M059J (cell line): ENCODE results near the gene RPH3AL. TPM values are rescaled to one million over a fixed set of nuclear protein-coding genes. Genes with fewer than 3 reads are reported as not detected.

Experiments
- DNase-seq: peaks from one replicate; pipeline ENCODE4 v3.0.0-alpha.2; 2012; ENCODE audit warnings: low read depth
- total RNA-seq: library from RNA; depleted of rRNA; stranded (reverse); fragments of >200 nt; shearing (Covaris generic); gene quantifications from 2 replicates; pipeline ENCODE4 v1.2.3, GENCODE V29; 2014

The RPH3AL gene
- total RNA-seq, 1 experiment from 2014 or later: 0.81 TPM

GRCh38 chr17:353213-353837 lies 718 bp upstream of the RPH3AL start:
- no peak for DNase-seq

- no peak for DNase-seq
These were observed 659 bp downstream of the RPH3AL start for GRCh38 chr17:351875-352420.

DNA sequence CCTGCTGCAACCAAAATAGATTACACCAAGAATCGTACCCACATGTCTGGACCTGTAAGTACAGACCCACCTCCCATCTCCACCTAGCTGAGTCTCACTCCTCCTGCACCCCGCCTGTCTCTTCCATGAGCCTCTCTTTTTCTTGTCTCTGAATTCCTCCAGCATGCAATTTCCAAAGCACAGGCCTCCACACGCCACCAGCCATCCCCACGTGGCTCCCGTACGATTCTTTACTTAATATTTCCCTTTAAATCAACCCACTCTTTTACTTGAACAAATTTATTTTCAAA lies 1.2 kb downstream of the RPH3AL start:
- DNase-seq: no peak

- peak; percentile 51 for DNase-seq
These were observed 1.7 kb downstream of the RPH3AL start for GRCh38 chr17:350706-351448.

- DNase-seq: no peak
These were observed 2.9 kb downstream of the RPH3AL start for GRCh38 chr17:349666-350065.

- DNase-seq: no peak
These were observed 3.7 kb downstream of the RPH3AL start for GRCh38 chr17:348692-349425.

- DNase-seq: no peak
These were observed 4.6 kb downstream of the RPH3AL start for GRCh38 chr17:348012-348411.

DNA sequence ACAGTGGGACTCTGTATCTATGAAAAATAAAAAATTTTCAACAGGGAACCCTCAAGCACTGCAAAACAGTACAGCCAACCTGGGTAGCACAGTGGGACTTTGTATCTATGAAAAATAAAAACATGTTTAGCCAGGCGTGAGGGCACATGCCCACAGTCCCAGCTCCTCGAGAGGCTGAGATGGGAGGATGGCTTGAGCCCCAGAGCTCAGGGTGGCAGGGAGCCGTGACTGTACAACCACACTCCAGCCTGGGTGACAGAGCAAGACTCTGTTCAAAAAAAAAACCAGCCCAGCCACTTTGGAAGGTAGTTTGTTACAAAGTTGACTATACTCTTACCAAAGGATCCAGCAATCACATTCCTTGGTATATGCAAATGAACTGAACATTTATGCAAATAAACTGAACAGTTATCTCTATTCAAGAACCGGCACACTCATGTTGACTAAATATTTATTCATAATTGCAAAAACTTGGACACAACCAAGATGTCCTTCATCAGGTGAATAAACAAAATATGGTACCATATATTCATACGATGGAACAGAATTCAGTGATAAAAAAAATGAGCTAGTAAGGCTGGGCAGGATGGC lies 5.2 kb downstream of the RPH3AL start:
- no peak for DNase-seq

DNA sequence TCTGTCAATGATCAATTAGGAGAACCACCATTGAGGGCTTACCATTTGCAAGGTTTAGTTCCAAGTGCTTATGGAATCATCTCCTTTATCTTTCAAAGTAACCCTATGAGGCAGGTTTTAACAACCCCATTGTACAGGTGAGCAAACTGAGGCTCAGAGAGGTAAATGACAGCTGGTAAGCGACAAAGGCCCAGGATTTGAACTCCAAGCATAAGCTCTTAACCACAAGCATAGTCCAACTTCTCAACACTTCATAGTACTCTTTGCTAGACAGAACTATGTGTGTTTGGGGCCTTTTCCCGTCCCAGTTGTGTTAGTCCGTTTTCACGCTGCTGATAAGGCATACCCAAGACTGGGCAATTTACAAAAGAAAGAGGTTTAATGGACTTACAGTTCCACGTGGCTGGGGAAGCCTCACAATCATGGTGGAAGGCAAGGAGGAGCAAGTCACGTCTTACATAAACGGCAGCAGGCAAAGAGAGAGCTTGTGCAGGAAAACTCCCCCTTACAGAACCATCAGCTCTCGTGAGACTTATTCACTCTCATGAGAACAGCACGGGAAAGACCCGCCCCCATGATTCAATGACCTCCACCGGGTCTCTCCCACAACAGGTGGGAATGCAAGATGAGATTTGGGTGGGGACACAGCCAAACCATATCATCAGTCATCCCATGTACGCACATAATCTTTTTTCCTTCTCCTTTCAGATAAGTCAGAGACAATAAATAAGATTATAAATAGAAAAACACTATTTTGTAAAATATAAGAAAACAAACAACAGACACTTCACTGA lies 6.4 kb downstream of the RPH3AL start:
- no peak for DNase-seq

GRCh38 chr17:345261-345660 lies 7.3 kb downstream of the RPH3AL start:
- DNase-seq: no peak

GRCh38 chr17:343875-344752 lies 8.5 kb downstream of the RPH3AL start:
- DNase-seq: no peak

GRCh38 chr17:343211-343610 lies 9.4 kb downstream of the RPH3AL start:
- no peak for DNase-seq

- no peak for DNase-seq
These were observed 12.5 kb downstream of the RPH3AL start for GRCh38 chr17:340074-340473.

GRCh38 chr17:339193-340061 lies 13.2 kb downstream of the RPH3AL start:
- DNase-seq: no peak

DNA sequence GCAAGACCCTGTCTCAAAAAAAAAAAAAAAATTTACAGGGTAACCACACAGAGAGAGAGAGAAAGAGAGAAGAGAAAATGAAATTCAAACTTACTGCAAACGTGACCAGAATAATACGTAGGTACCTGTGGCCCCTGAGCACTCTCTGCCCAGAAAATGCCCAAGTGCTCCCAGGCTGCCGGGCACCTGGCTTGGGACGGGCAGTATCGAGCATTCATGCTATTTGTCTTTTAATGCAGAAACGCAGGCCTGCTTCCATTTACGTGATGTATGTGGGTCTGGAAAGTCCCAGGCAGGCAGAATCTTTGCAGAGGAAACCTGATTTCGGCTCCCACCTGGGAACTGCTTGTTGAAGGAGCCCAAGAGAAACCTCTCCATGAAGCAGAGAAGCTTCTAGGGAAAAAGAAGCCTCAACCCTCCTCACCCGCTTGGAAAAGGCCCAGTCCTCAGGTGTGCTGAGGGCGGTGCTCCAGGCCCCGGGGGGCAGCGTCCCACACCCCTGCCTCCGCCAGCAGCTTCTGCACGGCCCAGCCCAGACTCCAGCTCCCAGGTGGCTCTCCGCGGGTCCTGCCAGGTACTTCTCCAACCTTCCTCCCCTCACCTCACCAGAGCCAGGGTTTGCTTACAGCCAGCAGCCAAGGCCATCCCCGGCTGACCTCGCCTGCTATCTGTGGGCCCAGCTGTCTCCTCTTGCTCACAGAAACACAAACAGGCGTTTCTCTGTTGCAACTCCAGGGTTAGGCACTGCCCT lies 14.0 kb downstream of the RPH3AL start:
- no peak for DNase-seq

GRCh38 chr17:337866-338265 lies 14.7 kb downstream of the RPH3AL start:
- no peak for DNase-seq

DNA sequence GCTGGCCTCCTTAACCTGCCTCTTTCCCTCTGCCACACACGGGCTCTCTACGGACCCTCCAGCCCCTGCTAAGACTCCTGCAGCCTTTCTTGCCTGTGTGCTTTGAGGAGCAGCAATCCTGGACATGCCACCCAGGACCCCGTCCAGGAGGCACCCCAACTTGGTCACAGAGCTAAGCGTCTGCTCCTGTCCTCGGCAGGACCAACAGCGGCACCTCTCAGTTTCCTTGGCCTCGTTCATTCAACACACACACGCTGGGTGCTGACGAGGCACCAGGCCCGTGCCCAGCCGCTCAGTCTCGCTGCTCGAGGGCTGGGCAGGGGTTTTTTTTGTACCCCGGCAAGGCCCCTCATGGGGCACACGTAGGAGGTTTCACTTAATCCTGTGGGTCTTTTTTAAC lies 15.2 kb downstream of the RPH3AL start:
- DNase-seq: no peak

DNA sequence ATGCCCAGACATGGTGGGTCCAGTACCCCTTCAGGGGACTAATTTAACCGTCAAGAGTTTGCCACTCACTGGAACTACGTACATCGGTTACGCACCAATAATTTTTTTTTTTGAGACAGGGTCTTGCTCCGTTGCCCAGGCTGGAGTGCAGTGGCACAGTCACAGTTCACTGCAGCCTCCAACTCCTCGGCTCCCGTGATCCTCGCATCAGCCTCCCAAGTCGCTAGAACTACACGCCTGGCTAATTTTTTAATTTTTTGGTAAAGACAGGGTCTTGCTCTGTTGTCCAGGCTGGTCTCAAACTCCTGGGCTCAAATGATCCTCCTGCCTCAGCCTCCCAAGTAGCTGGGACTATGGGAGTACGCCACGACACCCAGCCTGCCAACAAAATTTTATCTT lies 15.6 kb downstream of the RPH3AL start:
- no peak for DNase-seq
